A673 (cell line): Measurements from ENCODE around the gene SAMHD1. TPM values are rescaled to one million over a fixed set of nuclear protein-coding genes. Genes with fewer than 3 reads are reported as not detected.

ENCODE experiments used
- BruUV-seq: library from RNA; stranded (reverse); fragments of 400-500 nt; replicated peaks from 2 replicates; lab custom pipeline; 2021; lab: Mats Ljungman, UMichigan
- CTCF ChIA-PET: fragments of 300-600 bp; sonication (Branson Sonifier 250); formaldehyde crosslinking; loops from one replicate; lab custom pipeline; 2022; ENCODE audit warnings: antibody characterized with exemption; lab: Charles Lee
- POLR2A ChIA-PET: fragments of 300-600 bp; sonication (Branson Sonifier 250); formaldehyde crosslinking; loops from one replicate; lab custom pipeline; 2022; ENCODE audit warnings: antibody characterized with exemption; ENCODE audit not compliant: low non-redundant PET; lab: Charles Lee
- DNase-seq: peaks from one replicate; pipeline ENCODE4 v3.0.0-alpha.2; 2015; ENCODE audit warnings: low spot score
- H3K27ac ChIP-seq: fragments of 200-600 bp; sonication (generic); 2 replicates; pipeline ENCODE4 v1.5.1; 2016; ENCODE audit warnings: mixed run types, low read depth, mild to moderate bottlenecking, mixed read lengths, antibody characterized with exemption, low read length; ENCODE audit not compliant: poor library complexity, severe bottlenecking
- H3K27me3 ChIP-seq: fragments of 200-600 bp; sonication (generic); replicated peaks from 2 replicates; pipeline ENCODE4 v1.6.1; 2017; ENCODE audit warnings: mixed run types, low read depth, mild to moderate bottlenecking, mixed read lengths, antibody characterized with exemption, low read length; ENCODE audit not compliant: insufficient read depth, poor library complexity
- H3K36me3 ChIP-seq: fragments of 200-600 bp; sonication (generic); 2 replicates; pipeline ENCODE4 v1.6.1; 2016; ENCODE audit warnings: mixed run types, mild to moderate bottlenecking, mixed read lengths, antibody characterized with exemption, low read length; ENCODE audit not compliant: insufficient read depth, poor library complexity, severe bottlenecking
- H3K4me1 ChIP-seq: fragments of 200-600 bp; sonication (generic); 2 replicates; pipeline ENCODE4 v1.6.1; 2017; ENCODE audit warnings: mixed run types, mild to moderate bottlenecking, mixed read lengths, antibody characterized with exemption, low read length; ENCODE audit not compliant: insufficient read depth, poor library complexity, severe bottlenecking
- H3K4me3 ChIP-seq: fragments of 200-600 bp; sonication (generic); 2 replicates; pipeline ENCODE4 v1.5.1; 2016; ENCODE audit warnings: low read depth, mixed run types, mild to moderate bottlenecking, mixed read lengths, low read length; ENCODE audit not compliant: poor library complexity, severe bottlenecking
- H3K9me3 ChIP-seq: fragments of 200-600 bp; sonication (generic); 2 replicates; pipeline ENCODE4 v1.6.1; 2016; ENCODE audit warnings: mixed run types, low read depth, mild to moderate bottlenecking, mixed read lengths, antibody characterized with exemption, low read length; ENCODE audit not compliant: poor library complexity, severe bottlenecking
- EZH2 ChIP-seq: fragments of 200-600 bp; sonication (generic); IDR thresholded peaks from 2 replicates; pipeline ENCODE4 v1.6.1; 2017; ENCODE audit warnings: borderline replicate concordance, low read depth, mild to moderate bottlenecking, mixed read lengths, antibody characterized with exemption, low read length; ENCODE audit not compliant: poor library complexity, severe bottlenecking
- intact Hi-C: fragments of 100-400 bp; cut with micrococcal nuclease; formaldehyde crosslinking; loops from one replicate; pipeline ENCODE4 v1.10.0; 2022; ENCODE audit not compliant: unreplicated experiment
- total RNA-seq: library from RNA; stranded (reverse); gene quantifications from 2 replicates; pipeline ENCODE4 v1.2.3, GENCODE V29; 2021
- TF ChIP-seq, protein P1 (sequence below): fragments of 300-800, 200-600 bp; sonication (generic); conservative IDR thresholded peaks from 2 replicates; pipeline ENCODE4 v1.5.1; 2017; ENCODE audit warnings: low read depth, mild to moderate bottlenecking, antibody characterized with exemption, low read length, moderate library complexity, mixed read lengths

Gene SAMHD1
- total RNA-seq, 1 experiment from 2014 or later, result 10.9 TPM

DNA sequence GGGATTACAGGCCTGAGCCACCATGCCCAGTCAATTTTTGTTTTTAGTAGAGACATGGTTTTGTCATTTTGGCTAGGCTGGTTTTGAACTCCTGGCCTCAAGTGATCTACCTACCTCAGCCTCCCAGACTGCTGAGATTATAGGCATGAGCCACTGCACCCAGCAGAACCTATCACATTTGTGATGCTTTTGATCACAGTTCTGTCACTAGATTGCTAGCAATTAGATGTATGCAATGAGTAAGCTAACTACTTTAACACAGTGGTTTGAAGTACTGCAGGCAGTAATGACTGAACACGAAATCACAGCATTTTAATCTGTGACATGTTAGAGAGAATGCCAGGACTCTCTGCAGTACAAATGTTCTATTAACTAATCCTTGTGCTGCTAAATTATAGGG is 19.6 kb upstream of the SAMHD1 start:
- Histone ChIP-seq H3K4me3 (no peak overlapping the region), H3K9me3 (no peaks in the 10 kb centered on the region), H3K27ac (no peak overlapping the region), H3K27me3 (no peaks in the 10 kb centered on the region), H3K36me3 (no peaks in the 10 kb centered on the region), H3K4me1 (no peaks in the 10 kb centered on the region)
- TF ChIP-seq EZH2, result no peak
- TF ChIP-seq, protein P1, sequence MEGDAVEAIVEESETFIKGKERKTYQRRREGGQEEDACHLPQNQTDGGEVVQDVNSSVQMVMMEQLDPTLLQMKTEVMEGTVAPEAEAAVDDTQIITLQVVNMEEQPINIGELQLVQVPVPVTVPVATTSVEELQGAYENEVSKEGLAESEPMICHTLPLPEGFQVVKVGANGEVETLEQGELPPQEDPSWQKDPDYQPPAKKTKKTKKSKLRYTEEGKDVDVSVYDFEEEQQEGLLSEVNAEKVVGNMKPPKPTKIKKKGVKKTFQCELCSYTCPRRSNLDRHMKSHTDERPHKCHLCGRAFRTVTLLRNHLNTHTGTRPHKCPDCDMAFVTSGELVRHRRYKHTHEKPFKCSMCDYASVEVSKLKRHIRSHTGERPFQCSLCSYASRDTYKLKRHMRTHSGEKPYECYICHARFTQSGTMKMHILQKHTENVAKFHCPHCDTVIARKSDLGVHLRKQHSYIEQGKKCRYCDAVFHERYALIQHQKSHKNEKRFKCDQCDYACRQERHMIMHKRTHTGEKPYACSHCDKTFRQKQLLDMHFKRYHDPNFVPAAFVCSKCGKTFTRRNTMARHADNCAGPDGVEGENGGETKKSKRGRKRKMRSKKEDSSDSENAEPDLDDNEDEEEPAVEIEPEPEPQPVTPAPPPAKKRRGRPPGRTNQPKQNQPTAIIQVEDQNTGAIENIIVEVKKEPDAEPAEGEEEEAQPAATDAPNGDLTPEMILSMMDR, result no peak
- no peak for DNase-seq
- no TSS peak for BruUV-seq
- intact Hi-C loops, result no loop called here
- ChIA-PET POLR2A (no interaction called here), CTCF (no interaction called here)

DNA sequence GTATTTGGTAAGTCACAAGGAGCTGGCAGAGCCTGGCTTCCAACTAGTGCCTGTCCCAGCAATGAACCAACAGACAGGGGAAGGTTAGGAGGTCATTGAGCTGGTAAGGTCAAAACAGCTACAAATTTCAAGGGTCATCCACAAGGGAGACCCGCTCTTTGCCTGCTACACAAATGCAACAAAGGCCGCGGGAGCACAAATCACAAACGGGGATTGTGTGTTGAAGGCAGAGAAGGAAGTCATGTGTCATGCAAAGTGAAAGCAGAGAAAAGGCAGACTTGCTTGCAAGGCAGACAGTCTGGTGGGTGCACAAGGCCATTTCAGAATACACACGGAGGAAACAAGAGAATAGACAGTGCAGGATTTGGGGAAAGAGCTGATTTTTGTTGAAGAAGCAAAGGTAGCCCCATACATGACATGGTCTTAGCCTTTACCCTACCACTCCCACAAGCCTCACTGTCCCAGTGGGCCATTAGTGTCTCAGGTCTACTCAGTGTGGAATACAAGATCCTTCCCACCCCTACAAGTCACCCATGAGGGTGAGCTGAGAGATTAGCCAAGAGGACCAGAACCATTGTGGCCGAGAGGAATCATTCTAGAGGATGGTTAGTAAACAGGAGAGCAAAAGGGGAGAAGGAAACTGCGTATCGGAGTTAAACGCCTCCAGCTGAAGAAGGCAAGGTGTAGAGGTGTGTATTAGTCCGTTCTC is 18.1 kb upstream of the SAMHD1 start:
- no peak for TF ChIP-seq EZH2
- TF ChIP-seq, protein P1, result no peak
- Histone ChIP-seq H3K4me3 (no peak overlapping the region), H3K4me1 (no peaks in the 10 kb centered on the region), H3K9me3 (no peaks in the 10 kb centered on the region), H3K36me3 (no peaks in the 10 kb centered on the region), H3K27ac (no peak overlapping the region), H3K27me3 (no peaks in the 10 kb centered on the region)
- no TSS peak for BruUV-seq
- POLR2A ChIA-PET, result no interaction called here
- no peak for DNase-seq
- intact Hi-C loops, result no loop called here
- CTCF ChIA-PET, result no interaction called here

DNA sequence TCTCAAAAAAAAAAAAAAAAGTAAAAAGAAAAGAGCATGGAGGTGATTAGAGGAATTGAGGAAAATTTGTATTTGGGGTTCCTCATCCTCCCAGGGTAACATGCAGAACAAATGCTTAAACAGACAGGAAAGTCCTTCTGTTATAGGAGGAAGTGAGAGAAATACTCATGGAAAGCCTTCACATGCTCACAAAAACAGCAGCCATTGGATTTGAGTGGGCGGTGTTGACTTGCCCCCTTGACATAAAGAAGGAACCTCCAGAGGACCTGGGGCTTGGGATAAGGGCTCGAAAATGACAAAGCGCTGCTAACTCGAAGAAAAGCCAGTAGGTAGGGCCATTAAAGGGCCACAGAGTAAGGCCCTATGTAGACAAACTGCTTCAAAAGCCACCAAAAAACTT is 17.5 kb upstream of the SAMHD1 start:
- intact Hi-C loops, result no loop called here
- H3K27ac ChIP-seq, result no peak overlapping the region
- H3K9me3 ChIP-seq, result no peaks in the 10 kb centered on the region
- H3K4me3 ChIP-seq, result no peak overlapping the region
- no TSS peak for BruUV-seq
- DNase-seq, result no peak
- ChIA-PET POLR2A (no interaction called here), CTCF (no interaction called here)
- no peak for TF ChIP-seq EZH2
- TF ChIP-seq, protein P1, result no peak
- no peaks in the 10 kb centered on the region for H3K4me1 ChIP-seq
- H3K27me3 ChIP-seq, result no peaks in the 10 kb centered on the region
- no peaks in the 10 kb centered on the region for H3K36me3 ChIP-seq
